AG09309 (cell line): ENCODE data around the gene SLC35F3.
"Not testable (repeated sequence)": the region's sequence is repeated elsewhere in the genome, so short reads cannot be mapped to it uniquely, and the experiment has no call there.

Source experiments
- DNase-seq: peaks from one replicate; pipeline ENCODE4 v3.0.0-alpha.2; 2010; ENCODE audit warnings: low read depth
- H3K4me3 ChIP-seq: 2 replicates; pipeline ENCODE4 v1.5.1; 2011; ENCODE audit warnings: mild to moderate bottlenecking, low read depth, low read length, moderate library complexity; ENCODE audit not compliant: control insufficient read depth
- CTCF ChIP-seq: IDR thresholded peaks from 2 replicates; pipeline ENCODE4 v1.5.1; 2011; ENCODE audit warnings: mild to moderate bottlenecking, low read depth, low read length, inconsistent platforms; ENCODE audit not compliant: insufficient read depth, control insufficient read depth; ENCODE audit errors: missing control alignments

Gene SLC35F3

GRCh38 chr1:234246638-234247116 lies 342.2 kb downstream of the SLC35F3 start:
- DNase-seq, result no peak
- H3K4me3 ChIP-seq, result no peak overlapping the region
- TF ChIP-seq CTCF, result no peak

GRCh38 chr1:234247746-234248145 lies 343.3 kb downstream of the SLC35F3 start:
- DNase-seq, result not testable (repeated sequence)

GRCh38 chr1:234250747-234251146 lies 346.3 kb downstream of the SLC35F3 start:
- no peak overlapping the region for H3K4me3 ChIP-seq

More at GRCh38 chr1:234247746-234248145, 343.3 kb downstream of the SLC35F3 start:
- H3K4me3 ChIP-seq, result not testable (repeated sequence)

GRCh38 chr1:234253732-234254131 lies 349.3 kb downstream of the SLC35F3 start:
- H3K4me3 ChIP-seq, result no peak overlapping the region
- TF ChIP-seq CTCF, result no peak
- DNase-seq, result no peak

More at GRCh38 chr1:234250747-234251146, 346.3 kb downstream of the SLC35F3 start:
- TF ChIP-seq CTCF, result no peak
- no peak for DNase-seq

GRCh38 chr1:234256359-234256758 lies 351.9 kb downstream of the SLC35F3 start:
- H3K4me3 ChIP-seq, result no peak overlapping the region
- no peak for TF ChIP-seq CTCF
- DNase-seq, result no peak

GRCh38 chr1:234258071-234258470 lies 353.6 kb downstream of the SLC35F3 start:
- no peak for DNase-seq
- no peak overlapping the region for H3K4me3 ChIP-seq
- TF ChIP-seq CTCF, result no peak

- DNase-seq, result no peak
- TF ChIP-seq CTCF, result no peak
- no peak overlapping the region for H3K4me3 ChIP-seq
Observed at GRCh38 chr1:234260578-234260977, 356.1 kb downstream of the SLC35F3 start.
